Measurements from ENCODE around the gene ZCWPW1.

ZCWPW1 gene

GRCh38 chr7:100438172-100438571 is 9.7 kb upstream of the ZCWPW1 start:
- Histone ChIP-seq H2AFZ (ENCODE audit: insufficient read depth, low read length, poor library complexity) (no peak overlapping the region), H2BK12ac (ENCODE audit: low read length) (no peak overlapping the region), H3K79me2 (ENCODE audit: control insufficient read depth, insufficient read depth, low read length, poor library complexity) (peaks cover 7% of the 10 kb centered on the region), H2BK120ac (ENCODE audit: insufficient read depth, low read length, poor library complexity) (no peak overlapping the region), H2AK5ac (ENCODE audit: low read length) (no peak overlapping the region), H3K27ac (ENCODE audit: low read depth, low read length) (no peak overlapping the region), H3K27me3 (ENCODE audit: insufficient read depth, low read length) (no peaks in the 10 kb centered on the region), H3K23ac (ENCODE audit: low read length) (no peak overlapping the region), H3K4me2 (ENCODE audit: low read length) (no peak overlapping the region), H4K12ac (ENCODE audit: low read depth, low read length) (no peak overlapping the region), H2BK5ac (ENCODE audit: low read depth, low read length, poor library complexity) (no peak overlapping the region), H3K18ac (ENCODE audit: low read length) (no peak overlapping the region), H3K36me3 (ENCODE audit: control insufficient read depth in 1 of 2, insufficient read depth in 2 of 2, low read length in 2 of 2) (peaks cover 14 to 16% of the 10 kb centered on the region in 2 experiments), H3K4me1 (ENCODE audit: control insufficient read depth in 1 of 2, insufficient read depth in 2 of 2, low read length in 2 of 2) (peaks cover 4 to 8% of the 10 kb centered on the region in 2 experiments), H3K9ac (ENCODE audit: low read length) (no peak overlapping the region), H3K4me3 (ENCODE audit: low read depth, low read length) (no peak overlapping the region), H3K4ac (ENCODE audit: low read depth, low read length) (no peak overlapping the region), H3K9me3 (ENCODE audit: insufficient read depth, low read depth, low read length) (no peaks in the 10 kb centered on the region), H3K79me1 (ENCODE audit: low read length) (peaks cover 9% of the 10 kb centered on the region), H3K14ac (ENCODE audit: low read length) (no peak overlapping the region), H4K8ac (ENCODE audit: low read depth, low read length) (no peak overlapping the region), H4K91ac (ENCODE audit: low read depth, low read length) (no peak overlapping the region)
- WGBS (ENCODE audit: extremely low coverage, insufficient coverage, insufficient read length), result no CpG with 5 or more reads among the region's 2 CpGs
- DNase-seq, result no peak

GRCh38 chr7:100437150-100438100 is 8.9 kb upstream of the ZCWPW1 start:
- H3K79me1 ChIP-seq (ENCODE audit: low read length), result peaks cover 9% of the 10 kb centered on the region
- WGBS (ENCODE audit: extremely low coverage, insufficient coverage, insufficient read length), result no CpG with 5 or more reads among the region's 28 CpGs
- no peak overlapping the region for H2BK5ac ChIP-seq (ENCODE audit: low read depth, low read length, poor library complexity)

GRCh38 chr7:100435401-100436304 is 7.2 kb upstream of the ZCWPW1 start:
- Histone ChIP-seq H4K8ac (ENCODE audit: low read depth, low read length) (peak overlapping the region; percentile 80), H4K91ac (ENCODE audit: low read depth, low read length) (peak overlapping the region; percentile 93), H2BK12ac (ENCODE audit: low read length) (peak overlapping the region; percentile 21), H3K18ac (ENCODE audit: low read length) (peak overlapping the region; percentile 22), H3K9me3 (ENCODE audit: insufficient read depth, low read depth, low read length) (no peaks in the 10 kb centered on the region), H3K36me3 (ENCODE audit: control insufficient read depth in 1 of 2, insufficient read depth in 2 of 2, low read length in 2 of 2) (peaks cover 33 to 34% of the 10 kb centered on the region in 2 experiments), H3K23ac (ENCODE audit: low read length) (no peak overlapping the region), H3K79me1 (ENCODE audit: low read length) (peaks cover 9% of the 10 kb centered on the region), H3K4me1 (ENCODE audit: control insufficient read depth in 1 of 2, insufficient read depth in 2 of 2, low read length in 2 of 2) (peaks cover 14 to 16% of the 10 kb centered on the region in 2 experiments), H2AFZ (ENCODE audit: insufficient read depth, low read length, poor library complexity) (peak overlapping the region; percentile 40), H3K27ac (ENCODE audit: low read depth, low read length) (peak overlapping the region; percentile 92), H4K12ac (ENCODE audit: low read depth, low read length) (peak overlapping the region; percentile 28), H3K79me2 (ENCODE audit: control insufficient read depth, insufficient read depth, low read length, poor library complexity) (peaks cover 8% of the 10 kb centered on the region), H2BK5ac (ENCODE audit: low read depth, low read length, poor library complexity) (peak overlapping the region; percentile 95), H3K4me3 (ENCODE audit: low read depth, low read length) (peak overlapping the region; percentile 92), H2AK5ac (ENCODE audit: low read length) (peak overlapping the region; percentile 89), H2BK120ac (ENCODE audit: insufficient read depth, low read length, poor library complexity) (peak overlapping the region; percentile 93), H3K4me2 (ENCODE audit: low read length) (peak overlapping the region; percentile 79), H3K14ac (ENCODE audit: low read length) (peak overlapping the region; percentile 79), H3K9ac (ENCODE audit: low read length) (peak overlapping the region; percentile 93), H3K27me3 (ENCODE audit: insufficient read depth, low read length) (no peaks in the 10 kb centered on the region), H3K4ac (ENCODE audit: low read depth, low read length) (peak overlapping the region; percentile 69)
- peak; percentile 40 to 70 for DNase-seq
- no CpG with 5 or more reads among the region's 81 CpGs for WGBS (ENCODE audit: extremely low coverage, insufficient coverage, insufficient read length)

More at GRCh38 chr7:100437150-100438100, 8.9 kb upstream of the ZCWPW1 start:
- no peaks in the 10 kb centered on the region for H3K9me3 ChIP-seq (ENCODE audit: insufficient read depth, low read depth, low read length)
- H3K4ac ChIP-seq (ENCODE audit: low read depth, low read length), result no peak overlapping the region
- H3K27ac ChIP-seq (ENCODE audit: low read depth, low read length), result no peak overlapping the region
- H3K36me3 ChIP-seq (ENCODE audit: control insufficient read depth in 1 of 2, insufficient read depth in 2 of 2, low read length in 2 of 2), result peaks cover 20 to 24% of the 10 kb centered on the region in 2 experiments
- no peak overlapping the region for H3K23ac ChIP-seq (ENCODE audit: low read length)
- no peak overlapping the region for H2BK12ac ChIP-seq (ENCODE audit: low read length)
- no peak overlapping the region for H2BK120ac ChIP-seq (ENCODE audit: insufficient read depth, low read length, poor library complexity)
- H2AFZ ChIP-seq (ENCODE audit: insufficient read depth, low read length, poor library complexity), result no peak overlapping the region
- H3K4me2 ChIP-seq (ENCODE audit: low read length), result no peak overlapping the region
- DNase-seq, result no peak
- peaks cover 4 to 10% of the 10 kb centered on the region in 2 experiments for H3K4me1 ChIP-seq (ENCODE audit: control insufficient read depth in 1 of 2, insufficient read depth in 2 of 2, low read length in 2 of 2)
- H4K91ac ChIP-seq (ENCODE audit: low read depth, low read length), result peak overlapping the region; percentile 49
- no peak overlapping the region for H3K18ac ChIP-seq (ENCODE audit: low read length)
- H4K12ac ChIP-seq (ENCODE audit: low read depth, low read length), result peak overlapping the region; percentile 13
- H4K8ac ChIP-seq (ENCODE audit: low read depth, low read length), result peak overlapping the region; percentile 71
- H3K27me3 ChIP-seq (ENCODE audit: insufficient read depth, low read length), result no peaks in the 10 kb centered on the region
- peaks cover 7% of the 10 kb centered on the region for H3K79me2 ChIP-seq (ENCODE audit: control insufficient read depth, insufficient read depth, low read length, poor library complexity)
- no peak overlapping the region for H3K4me3 ChIP-seq (ENCODE audit: low read depth, low read length)
- H3K9ac ChIP-seq (ENCODE audit: low read length), result no peak overlapping the region
- peak overlapping the region; percentile 90 for H2AK5ac ChIP-seq (ENCODE audit: low read length)
- H3K14ac ChIP-seq (ENCODE audit: low read length), result no peak overlapping the region

Measured in trophoblast cell (in vitro differentiated cells and primary cell).